Right lobe of liver (tissue), 6 donors: ENCODE measurements around the gene PLCB1. TPM values are rescaled to one million over a fixed set of nuclear protein-coding genes. Genes with fewer than 3 reads are reported as not detected.

ENCODE experiments used
- ATAC-seq, 4 donors: fragments of 200-7000 bp; cut with Tn5 transposase; one replicate each; pipeline ENCODE4 v1.9.1; 2020; ENCODE audit warnings: mild to moderate bottlenecking in 4 of 4, moderate library complexity in 4 of 4
- DNase-seq, 3 donors: peaks; one replicate each; pipeline ENCODE4 v3.0.0-alpha.2; 2020
- H3K27ac ChIP-seq, 3 donors: fragments of 200-600 bp; one replicate each; pipeline ENCODE4 v1.8.0; 2022
- H3K27me3 ChIP-seq, 2 donors: fragments of 200-600 bp; one replicate each; pipeline ENCODE4 v1.8.0; 2022
- H3K36me3 ChIP-seq, 4 donors: fragments of 200-600 bp; sonication (generic) in 1 of 4; one replicate each; pipeline versions ENCODE4 v1.5.1 to v1.8.0; 2017 to 2022; ENCODE audit warnings: control low read depth in 1 of 4
- H3K4me1 ChIP-seq, 4 donors: fragments of 200-600 bp; sonication (generic) in 1 of 4; one replicate each; pipeline versions ENCODE4 v1.5.1 to v1.8.0; 2017 to 2022; ENCODE audit warnings: control low read depth in 1 of 4
- H3K4me3 ChIP-seq, 3 donors: fragments of 200-600 bp; one replicate each; pipeline ENCODE4 v1.8.0; 2022
- H3K9me3 ChIP-seq, 4 donors: fragments of 200-600 bp; sonication (generic) in 1 of 4; one replicate each; pipeline versions ENCODE4 v1.5.1 to v1.8.0; 2017 to 2022; ENCODE audit warnings: control low read depth in 1 of 4
- POLR2A ChIP-seq: fragments of 450-650 bp; IDR thresholded peaks from one replicate; pipeline ENCODE4 v1.6.1; 2017; ENCODE audit warnings: antibody characterized with exemption, mild to moderate bottlenecking
- WGBS: methylation state at CpG from one replicate; pipeline ENCODE4 v1.1.6; 2018; ENCODE audit warnings: low coverage, low lambda C conversion rate; ENCODE audit not compliant: insufficient coverage; ENCODE audit errors: missing lambda C conversion rate; 5-methylcytosine and 5-hydroxymethylcytosine counted together
- intact Hi-C, 2 donors: fragments of 100-400 bp; cut with DNase I; formaldehyde crosslinking; loops; one replicate each; pipeline versions ENCODE4 v1.11.2 to v1.14.1; 2022
- total RNA-seq, 6 experiments: library from RNA; depleted of rRNA in 2 of 6; stranded (reverse); fragments of >200 nt in 2 of 6; fragmentation: NEBNext Ultra II Directional in 3 of 6; extraction: Animal tissue kit (Norgen Biotek cat#: 25700) in 3 of 6; gene quantifications; one replicate each; pipeline versions ENCODE4 v1.1.0 to v1.2.4, GENCODE V29; 2016 to 2023
- TF ChIP-seq, protein P1 (sequence below), 4 donors: fragments of 200-600 bp in 3 of 4; fragments of 450-650 bp in 1 of 4; IDR thresholded peaks; one replicate each; pipeline versions ENCODE4 v1.5.1 to v1.8.0; 2016 to 2022; ENCODE audit warnings: antibody characterized with exemption in 4 of 4, mild to moderate bottlenecking in 2 of 4
- donor health status: DM: no; HTN: yes; CAD: no.
- donor health status: DM: no; HTN: no; CAD: no.
- donor health status: DM: no; HTN: no; CAD: no.
- donor health status: DM: no; HTN: yes; CAD: no.
- donor health status: DM: no; HTN: yes; CAD: no.

PLCB1 gene
- total RNA-seq, 6 experiments from 2014 or later = 5.0 to 9.9 (median 5.7) TPM

DNA sequence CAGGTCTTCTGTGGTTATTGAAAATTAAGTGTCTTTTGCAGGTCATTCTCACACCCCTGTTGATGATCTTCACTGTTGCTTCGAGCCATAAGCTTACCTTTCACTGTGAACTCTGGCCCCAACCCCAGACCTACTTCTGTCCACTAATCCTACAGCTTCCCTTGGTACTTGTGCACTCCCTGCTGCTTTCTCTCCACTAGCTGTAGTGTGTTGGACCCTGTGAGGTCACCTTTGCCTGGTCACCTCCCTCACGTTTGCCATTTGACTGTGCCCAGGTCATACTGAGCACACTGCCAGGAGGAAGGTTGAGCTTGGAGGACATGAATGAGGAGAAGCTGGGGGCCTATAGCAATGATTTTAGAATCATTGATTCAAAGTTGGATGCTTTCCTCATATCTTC is 94.0 kb downstream of the PLCB1 start:
- DNase-seq (no peak), ATAC-seq (peak in 1 of 4 donors; percentile 33)
- Histone ChIP-seq H3K4me1 (peaks cover 0 to 11% (median 0%) of the 10 kb centered on the region in 4 donors), H3K27ac (no peak overlapping the region), H3K4me3 (no peak overlapping the region), H3K27me3 (no peaks in the 10 kb centered on the region), H3K36me3 (no peaks in the 10 kb centered on the region), H3K9me3 (no peaks in the 10 kb centered on the region)
- WGBS = 60% methylated on average over 1 of the region's 2 CpGs
- intact Hi-C loops = no loop called here
- no peak for TF ChIP-seq POLR2A
- TF ChIP-seq, protein P1, sequence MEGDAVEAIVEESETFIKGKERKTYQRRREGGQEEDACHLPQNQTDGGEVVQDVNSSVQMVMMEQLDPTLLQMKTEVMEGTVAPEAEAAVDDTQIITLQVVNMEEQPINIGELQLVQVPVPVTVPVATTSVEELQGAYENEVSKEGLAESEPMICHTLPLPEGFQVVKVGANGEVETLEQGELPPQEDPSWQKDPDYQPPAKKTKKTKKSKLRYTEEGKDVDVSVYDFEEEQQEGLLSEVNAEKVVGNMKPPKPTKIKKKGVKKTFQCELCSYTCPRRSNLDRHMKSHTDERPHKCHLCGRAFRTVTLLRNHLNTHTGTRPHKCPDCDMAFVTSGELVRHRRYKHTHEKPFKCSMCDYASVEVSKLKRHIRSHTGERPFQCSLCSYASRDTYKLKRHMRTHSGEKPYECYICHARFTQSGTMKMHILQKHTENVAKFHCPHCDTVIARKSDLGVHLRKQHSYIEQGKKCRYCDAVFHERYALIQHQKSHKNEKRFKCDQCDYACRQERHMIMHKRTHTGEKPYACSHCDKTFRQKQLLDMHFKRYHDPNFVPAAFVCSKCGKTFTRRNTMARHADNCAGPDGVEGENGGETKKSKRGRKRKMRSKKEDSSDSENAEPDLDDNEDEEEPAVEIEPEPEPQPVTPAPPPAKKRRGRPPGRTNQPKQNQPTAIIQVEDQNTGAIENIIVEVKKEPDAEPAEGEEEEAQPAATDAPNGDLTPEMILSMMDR (IDR thresholded peaks at IDR 0.05) = no peak

DNA sequence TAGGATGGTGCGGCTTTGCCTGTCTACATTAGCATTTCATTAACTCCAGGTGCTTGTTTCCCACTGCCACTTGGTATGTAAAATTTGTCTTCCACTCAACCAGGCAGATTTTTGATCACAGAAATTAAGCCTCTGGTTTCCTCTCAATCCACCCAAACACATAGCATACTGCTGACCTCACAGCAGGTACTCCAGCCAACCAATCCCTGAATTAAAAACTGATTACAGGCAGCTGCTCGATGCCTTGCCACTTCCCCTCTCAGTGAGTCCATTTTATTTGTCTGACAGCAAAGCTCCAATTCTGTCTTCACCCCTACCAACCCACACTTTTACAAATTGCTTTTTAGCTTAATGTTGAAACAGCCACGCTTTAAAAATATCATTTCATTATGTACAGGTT is 95.2 kb downstream of the PLCB1 start:
- ATAC-seq = no peak
- H3K27me3 ChIP-seq = no peaks in the 10 kb centered on the region
- no peak for DNase-seq
- H3K4me1 ChIP-seq = peaks cover 0 to 11% (median 0%) of the 10 kb centered on the region in 4 donors
- WGBS = 71% methylated on average over 3 of the region's 3 CpGs
- intact Hi-C loops = no loop called here
- no peak overlapping the region for H3K27ac ChIP-seq
- no peaks in the 10 kb centered on the region for H3K36me3 ChIP-seq
- no peak overlapping the region for H3K4me3 ChIP-seq
- no peaks in the 10 kb centered on the region for H3K9me3 ChIP-seq
- TF ChIP-seq, protein P1 (IDR thresholded peaks at IDR 0.05) = no peak

DNA sequence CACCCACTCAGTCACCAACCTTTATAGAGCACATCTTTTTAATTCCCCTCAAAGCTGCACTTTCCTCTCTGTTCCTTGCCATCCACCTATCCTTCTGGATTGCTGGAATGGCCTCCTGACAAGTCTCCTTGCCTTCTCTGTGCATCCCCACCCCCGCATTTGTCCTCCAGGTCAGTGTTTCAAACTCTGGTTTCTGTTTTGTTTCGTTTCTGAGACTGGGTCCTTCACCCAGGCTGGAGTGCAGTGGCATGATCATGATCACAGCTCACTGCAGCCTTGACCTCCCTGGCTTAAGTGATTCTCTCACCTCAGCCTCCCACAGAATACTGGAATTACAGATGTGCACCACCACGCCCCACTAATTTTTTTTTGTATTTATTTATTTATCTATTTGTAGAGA is 96.2 kb downstream of the PLCB1 start:
- Histone ChIP-seq H3K4me3 (peak overlapping the region in 1 of 3 donors; percentile 16), H3K27ac (no peak overlapping the region), H3K27me3 (no peaks in the 10 kb centered on the region), H3K4me1 (peaks cover 0 to 11% (median 0%) of the 10 kb centered on the region in 4 donors), H3K36me3 (no peaks in the 10 kb centered on the region), H3K9me3 (no peaks in the 10 kb centered on the region)
- no peak for TF ChIP-seq POLR2A
- TF ChIP-seq, protein P1 (IDR thresholded peaks at IDR 0.05) = no peak
- peak; percentile 70 to 90 (median 85) for ATAC-seq
- 36% methylated on average over 3 of the region's 3 CpGs for WGBS
- intact Hi-C loops = no loop called here
- DNase-seq = peak in 2 of 3 donors; percentile 42 to 52

DNA sequence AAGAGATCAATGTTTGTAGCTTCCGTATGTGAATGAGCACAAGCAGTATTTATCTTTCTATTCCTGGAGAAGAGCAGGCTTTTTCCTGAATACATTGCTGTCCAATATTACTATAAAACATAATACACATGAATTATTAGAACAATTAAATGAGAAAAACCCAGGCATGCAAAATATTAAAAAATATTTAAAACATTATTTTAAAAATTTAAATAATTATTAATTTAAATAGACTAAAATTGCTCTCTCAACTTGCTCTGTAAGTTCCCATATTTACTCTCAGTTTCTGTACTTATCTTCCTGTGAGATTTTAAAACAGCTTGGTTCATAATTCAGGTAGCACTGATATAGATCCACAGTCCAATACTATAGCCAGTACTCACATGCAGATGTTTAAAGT is 97.0 kb downstream of the PLCB1 start:
- TF ChIP-seq, protein P1 (IDR thresholded peaks at IDR 0.05) = no peak
- no peak for TF ChIP-seq POLR2A
- no peaks in the 10 kb centered on the region for H3K36me3 ChIP-seq
- H3K4me3 ChIP-seq = no peak overlapping the region
- 67% methylated on average over 1 of the region's 1 CpG for WGBS
- H3K4me1 ChIP-seq = peaks cover 0 to 11% (median 0%) of the 10 kb centered on the region in 4 donors
- DNase-seq (no peak), ATAC-seq (no peak)
- no peaks in the 10 kb centered on the region for H3K9me3 ChIP-seq
- no peak overlapping the region for H3K27ac ChIP-seq
- intact Hi-C loops = no loop called here
- no peaks in the 10 kb centered on the region for H3K27me3 ChIP-seq

DNA sequence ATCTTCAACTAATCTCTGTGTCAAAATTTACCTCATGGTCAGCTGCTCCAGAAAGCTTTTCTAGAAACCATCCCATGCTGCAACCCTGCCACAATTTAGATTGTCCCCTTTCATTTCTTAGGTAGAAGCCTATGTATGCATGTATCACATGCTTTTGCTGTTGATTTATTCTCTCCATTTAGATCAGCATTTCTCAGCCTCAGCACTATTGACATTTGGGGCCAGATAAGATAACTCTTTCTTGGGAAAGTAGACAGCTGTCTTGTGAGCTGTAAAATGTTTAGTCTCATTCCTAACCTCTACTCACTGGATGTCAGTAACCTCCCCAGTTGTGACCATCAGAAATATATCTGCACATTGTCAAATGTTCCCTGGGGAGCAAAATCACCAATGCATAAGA is 99.0 kb downstream of the PLCB1 start:
- DNase-seq (no peak), ATAC-seq (no peak)
- peaks cover 0 to 11% (median 0%) of the 10 kb centered on the region in 4 donors for H3K4me1 ChIP-seq
- H3K9me3 ChIP-seq = no peaks in the 10 kb centered on the region
- no peak overlapping the region for H3K27ac ChIP-seq
- H3K36me3 ChIP-seq = no peaks in the 10 kb centered on the region
- H3K27me3 ChIP-seq = no peaks in the 10 kb centered on the region
- H3K4me3 ChIP-seq = no peak overlapping the region
- TF ChIP-seq POLR2A = no peak
- TF ChIP-seq, protein P1 (IDR thresholded peaks at IDR 0.05) = no peak
- intact Hi-C loops = no loop called here
